ENCODE results near the gene CRAT. TPM values are rescaled to one million over a fixed set of nuclear protein-coding genes. Genes with fewer than 3 reads are reported as not detected.

The CRAT gene
- total RNA-seq, 2 experiments from 2014 or later, result 9.0 to 9.7 TPM

- CTCF ChIA-PET, result interaction anchor here (0.7 to 6.3 kb wide), 17 partner anchors 9 to 482 kb away, joined by 3 to 72 read pairs (median 3); partner anchors contain the start of genes C9orf50, IER5L and NTMT1
- POLR2A ChIA-PET, result interaction anchor here (0.6 to 2.4 kb wide), 5 partner anchors 35 to 681 kb away, joined by 3 to 16 read pairs (median 7); no protein-coding TSS in a partner anchor
These were observed 29.9 kb upstream of the CRAT start for GRCh38 chr9:129140397-129141065.

GRCh38 chr9:129139993-129140396 is 29.4 kb upstream of the CRAT start:
- ChIA-PET POLR2A (interaction anchor here (0.6 to 2.4 kb wide), 5 partner anchors 35 to 682 kb away, joined by 3 to 16 read pairs (median 7); no protein-coding TSS in a partner anchor), CTCF (interaction anchor here (0.5 to 6.3 kb wide), 24 partner anchors 8 to 651 kb away, joined by 3 to 72 read pairs (median 4); partner anchors contain the start of genes C9orf50, IER5L and NTMT1)

GRCh38 chr9:129139233-129139992 is 28.8 kb upstream of the CRAT start:
- ChIA-PET CTCF (interaction anchor here (0.5 to 6.3 kb wide), 35 partner anchors 8 to 651 kb away, joined by 3 to 72 read pairs (median 4); partner anchors contain the start of genes C9orf50, IER5L and NTMT1), POLR2A (interaction anchor here (0.6 to 2.4 kb wide), 4 partner anchors 36 to 652 kb away, joined by 3 to 16 read pairs (median 8); no protein-coding TSS in a partner anchor)

- ChIA-PET POLR2A (interaction anchor here (0.5 to 2.4 kb wide), 4 partner anchors 36 to 488 kb away, joined by 3 to 16 read pairs (median 6); no protein-coding TSS in a partner anchor), CTCF (interaction anchor here (0.6 to 6.3 kb wide), 21 partner anchors 9 to 652 kb away, joined by 3 to 72 read pairs (median 5); partner anchors contain the start of genes C9orf50, IER5L and NTMT1)
These were observed 28.1 kb upstream of the CRAT start for GRCh38 chr9:129138476-129139232.

- POLR2A ChIA-PET, result no interaction called here
- CTCF ChIA-PET, result interaction anchor here (0.8 to 6.3 kb wide), 6 partner anchors 8 to 484 kb away, joined by 3 to 72 read pairs (median 8); partner anchors contain the start of genes C9orf50 and NTMT1
These were observed 27.5 kb upstream of the CRAT start for GRCh38 chr9:129138144-129138462.

- POLR2A ChIA-PET, result no interaction called here
- CTCF ChIA-PET, result interaction anchor here (0.6 to 6.3 kb wide), 5 partner anchors 8 to 485 kb away, joined by 3 to 72 read pairs (median 11); partner anchors contain the start of genes C9orf50 and NTMT1
These were observed 26.9 kb upstream of the CRAT start for GRCh38 chr9:129137292-129138143.

- CTCF ChIA-PET, result interaction anchor here (0.6 kb wide), 1 partner anchor 14 kb away, joined by 3 read pairs; no protein-coding TSS in a partner anchor
- POLR2A ChIA-PET, result no interaction called here
These were observed 25.9 kb upstream of the CRAT start for GRCh38 chr9:129136446-129137035.

- CTCF ChIA-PET, result no interaction called here
- POLR2A ChIA-PET, result no interaction called here
These were observed 24.9 kb upstream of the CRAT start for GRCh38 chr9:129135476-129135875.

- ChIA-PET POLR2A (no interaction called here), CTCF (interaction anchor here (0.6 to 2.7 kb wide), 5 partner anchors 10 to 492 kb away, joined by 3 to 23 read pairs (median 3); partner anchors contain the start of gene NTMT1)
These were observed 22.5 kb upstream of the CRAT start for GRCh38 chr9:129133082-129133481.

GRCh38 chr9:129131300-129132145 is 20.9 kb upstream of the CRAT start:
- ChIA-PET CTCF (interaction anchor here (0.6 to 2.7 kb wide), 33 partner anchors 9 to 607 kb away, joined by 3 to 23 read pairs (median 4); partner anchors contain the start of genes DOLPP1 and NTMT1), POLR2A (interaction anchor here (0.6 to 1.0 kb wide), 3 partner anchors 11 to 480 kb away, joined by 3 read pairs; no protein-coding TSS in a partner anchor)

GRCh38 chr9:129130791-129131190 is 20.2 kb upstream of the CRAT start:
- CTCF ChIA-PET, result interaction anchor here (0.9 to 2.7 kb wide), 15 partner anchors 8 to 508 kb away, joined by 3 to 23 read pairs (median 5); partner anchors contain the start of gene NTMT1
- POLR2A ChIA-PET, result no interaction called here

- CTCF ChIA-PET, result interaction anchor here (0.9 to 2.7 kb wide), 10 partner anchors 7 to 509 kb away, joined by 3 to 23 read pairs (median 4); partner anchors contain the start of gene NTMT1
- POLR2A ChIA-PET, result interaction anchor here (0.6 to 0.7 kb wide), 2 partner anchors 10 to 935 kb away, joined by 5 to 7 read pairs; no protein-coding TSS in a partner anchor
These were observed 19.7 kb upstream of the CRAT start for GRCh38 chr9:129130271-129130670.

GRCh38 chr9:129128689-129129088 is 18.1 kb upstream of the CRAT start:
- CTCF ChIA-PET, result interaction anchor here (1.9 kb wide), 1 partner anchor 10 kb away, joined by 11 read pairs; no protein-coding TSS in a partner anchor
- POLR2A ChIA-PET, result no interaction called here

GRCh38 chr9:129126749-129127618 is 16.4 kb upstream of the CRAT start:
- ChIA-PET CTCF (interaction anchor here (1.3 to 1.7 kb wide), 3 partner anchors 12 to 47 kb away, joined by 4 to 6 read pairs (median 5); no protein-coding TSS in a partner anchor), POLR2A (no interaction called here)

- ChIA-PET POLR2A (interaction anchor here (0.5 kb wide), 1 partner anchor 8 kb away, joined by 4 read pairs; no protein-coding TSS in a partner anchor), CTCF (interaction anchor here (0.6 to 2.2 kb wide), 5 partner anchors 13 to 371 kb away, joined by 3 to 6 read pairs (median 5); no protein-coding TSS in a partner anchor)
These were observed 14.9 kb upstream of the CRAT start for GRCh38 chr9:129125478-129125877.
